Activated CD4-positive, CD25-positive, alpha-beta regulatory T cell treated with anti-CD3 and anti-CD28 coated beads, Interleukin-2, amount 50 U/mL, for 72 hours (primary cell): ENCODE data around the gene STMND1.

Source experiments
- DNase-seq: peaks from one replicate; pipeline ENCODE4 v3.0.0; 2021

Gene STMND1

DNA sequence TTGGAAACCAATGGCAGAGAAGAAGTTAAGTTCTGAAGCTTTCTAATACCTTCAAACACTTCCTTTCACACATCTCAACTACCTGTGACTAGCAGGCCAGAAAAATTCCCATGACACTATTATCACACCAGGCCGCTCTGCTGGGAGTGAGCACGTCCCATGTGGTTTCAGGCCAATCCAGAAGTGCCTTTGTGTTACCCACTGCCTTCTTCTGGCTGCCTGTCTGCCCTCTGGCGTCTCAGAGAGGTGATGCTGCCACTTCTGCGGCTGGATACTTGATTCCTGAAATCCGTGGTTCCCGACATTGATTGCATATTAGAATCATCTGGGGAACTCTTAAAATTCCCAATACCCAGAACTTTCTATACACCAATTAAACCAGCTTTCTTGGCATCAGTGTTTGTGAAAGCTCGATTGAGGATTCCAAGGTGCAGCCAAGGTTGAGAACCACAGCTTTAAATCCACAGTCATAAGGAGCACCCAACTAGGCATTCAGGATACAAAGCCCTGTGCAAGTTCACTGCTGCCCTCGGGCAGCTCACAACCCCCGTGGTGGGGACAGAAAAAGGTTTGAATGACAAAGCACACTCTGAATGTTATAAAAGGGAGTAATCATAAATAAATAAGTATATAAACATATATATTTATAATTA lies 65.6 kb downstream of the STMND1 start:
- no peak for DNase-seq

DNA sequence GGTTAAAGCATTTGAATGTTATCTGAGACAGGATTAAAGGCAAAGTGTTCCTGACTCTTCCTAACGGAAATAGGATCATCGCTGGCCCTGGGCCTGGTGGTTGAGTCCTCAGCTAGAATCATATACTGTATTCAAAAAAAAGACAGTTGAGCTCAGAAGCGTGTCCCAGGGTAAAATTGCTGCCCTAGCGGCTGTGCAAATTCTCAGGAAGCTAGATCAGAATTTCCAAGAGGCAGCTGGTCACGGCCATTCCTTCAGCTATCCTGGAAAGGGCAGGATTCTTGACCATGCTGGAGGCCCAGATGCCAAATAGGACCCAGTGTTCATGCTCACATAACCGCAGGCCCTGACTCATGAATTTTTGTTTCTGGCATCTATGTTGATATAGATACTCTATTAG lies 67.4 kb downstream of the STMND1 start:
- DNase-seq = no peak

DNA sequence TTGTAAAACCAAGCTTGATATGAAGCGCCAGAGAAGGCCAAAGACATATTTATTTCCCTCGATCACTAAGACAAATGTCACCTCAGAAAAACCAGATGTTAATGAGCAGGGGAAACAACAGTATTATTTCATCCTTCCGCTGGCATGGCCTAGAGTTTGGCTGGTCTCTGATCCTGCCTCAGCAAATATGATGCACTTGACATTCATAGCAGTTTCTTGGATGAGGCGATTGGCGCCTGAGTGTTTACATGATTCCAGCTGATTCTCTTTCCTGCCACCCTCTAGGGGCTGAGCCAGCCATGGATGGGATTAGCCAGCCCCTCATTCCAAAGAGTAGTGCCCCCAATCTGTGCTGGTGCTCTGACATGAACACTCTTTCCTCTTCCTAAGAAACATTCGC lies 67.9 kb downstream of the STMND1 start:
- no peak for DNase-seq

DNA sequence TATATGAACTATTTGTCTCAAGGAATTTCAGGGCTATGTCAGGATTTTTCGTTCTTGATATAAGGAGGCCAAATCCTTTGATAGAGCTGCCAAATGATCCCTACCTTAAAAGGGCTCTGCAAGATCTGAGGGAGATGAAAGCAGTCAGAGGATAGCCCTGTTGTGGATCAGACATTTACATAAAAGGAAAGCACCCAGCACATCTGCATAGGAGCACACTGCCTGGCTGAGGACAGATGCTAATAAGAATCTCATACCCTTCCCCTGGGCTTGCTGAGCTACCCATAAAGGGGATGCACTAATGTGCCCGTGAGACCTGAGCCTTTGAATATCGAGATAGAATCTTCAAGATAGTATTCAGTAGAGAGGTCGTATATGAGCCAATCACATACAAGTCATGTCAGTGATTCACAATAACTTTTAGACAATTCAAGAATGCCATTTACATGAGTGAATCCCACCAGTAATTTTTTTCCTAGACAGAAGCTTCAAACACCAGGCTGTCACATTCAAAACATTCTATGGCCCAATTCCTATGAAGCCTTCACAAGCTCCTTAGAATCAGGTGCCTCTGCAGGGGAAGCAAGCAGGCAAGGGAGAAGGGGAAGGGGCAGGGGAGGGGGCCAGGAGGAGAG lies 71.1 kb downstream of the STMND1 start:
- DNase-seq = no peak

DNA sequence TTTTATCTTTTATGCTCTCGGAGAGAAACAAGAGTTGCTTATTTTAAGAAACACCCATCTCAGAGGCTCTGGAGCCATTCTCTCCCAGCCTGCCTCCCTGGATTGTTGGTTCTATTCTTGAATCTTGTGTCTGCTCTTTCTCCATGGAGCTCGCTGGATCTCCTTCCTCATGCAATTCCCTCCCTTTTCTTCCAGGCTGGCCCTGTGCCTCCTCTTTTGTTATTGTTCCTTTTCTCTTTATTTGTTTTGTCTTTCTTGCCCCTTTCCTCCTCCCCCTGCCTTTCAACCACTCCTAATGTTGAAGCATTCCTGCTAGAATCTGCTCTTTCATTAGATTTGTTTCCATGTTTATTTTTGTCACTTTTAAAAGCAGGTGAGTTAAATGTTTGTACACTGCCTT lies 76.5 kb downstream of the STMND1 start:
- DNase-seq = no peak

DNA sequence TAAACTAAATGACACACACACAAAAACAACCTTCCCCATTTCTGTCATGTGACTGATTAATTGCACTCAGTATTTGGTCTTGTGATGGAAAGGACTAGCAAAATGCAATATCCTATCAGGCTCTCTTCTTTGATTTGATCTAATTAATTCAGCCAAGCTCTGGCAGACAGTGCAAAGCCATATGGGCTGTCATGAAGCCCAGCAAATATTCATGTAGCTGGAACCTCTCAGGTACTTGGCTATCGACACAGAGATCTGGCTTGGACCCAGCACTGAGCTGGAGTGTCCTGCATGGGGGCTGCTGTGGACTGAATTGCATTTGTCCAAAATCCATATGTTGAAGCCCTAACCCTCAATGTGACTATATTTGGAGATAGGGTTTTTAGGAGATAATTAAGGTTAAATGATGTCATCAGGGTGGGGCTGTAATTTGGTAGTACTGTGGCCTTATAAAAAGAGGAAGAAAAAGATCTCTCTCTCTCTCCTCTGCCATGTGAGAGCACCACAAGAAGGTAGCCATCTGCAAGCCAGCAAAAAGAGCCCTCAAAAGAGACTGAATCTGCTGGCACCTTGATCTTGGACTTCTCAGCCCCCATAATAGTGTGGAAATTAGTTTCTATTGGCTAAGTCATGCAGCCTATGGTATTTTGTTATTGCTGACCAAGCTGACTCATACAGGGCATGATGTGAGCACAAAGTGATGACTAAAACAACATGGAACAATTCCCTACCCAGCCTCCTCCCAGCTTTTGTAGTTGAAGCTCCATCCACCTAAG lies 77.1 kb downstream of the STMND1 start:
- DNase-seq = no peak

DNA sequence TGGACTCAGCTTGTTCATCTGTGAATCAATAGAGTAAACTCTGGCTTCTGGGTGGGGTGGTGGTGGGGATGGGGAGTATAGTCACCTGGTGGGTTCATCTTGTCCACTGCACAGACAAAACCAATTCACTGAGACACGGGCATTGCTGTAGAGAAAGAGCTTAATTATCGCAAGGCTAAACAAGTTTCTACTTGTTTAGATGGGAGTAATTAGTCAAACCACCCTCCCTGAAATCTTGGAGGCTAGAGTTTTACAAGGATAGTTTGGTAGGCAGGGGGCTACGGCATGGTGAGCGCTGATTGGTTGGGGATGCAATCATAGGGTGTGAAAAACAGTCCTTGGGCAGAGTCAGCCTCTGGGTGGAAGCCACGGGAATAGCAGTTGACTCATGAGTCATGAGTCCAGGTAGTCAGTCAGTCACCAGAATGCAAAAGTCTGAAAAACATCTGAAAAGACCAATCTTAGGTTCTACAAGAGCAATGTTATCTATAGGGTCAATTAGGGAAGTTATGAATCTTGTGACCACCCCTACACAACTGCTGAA lies 77.8 kb downstream of the STMND1 start:
- no peak for DNase-seq
